GM18517 (cell line): ENCODE measurements around the gene ETNPPL.
"Not testable (repeated sequence)": the region's sequence is repeated elsewhere in the genome, so short reads cannot be mapped to it uniquely, and the experiment has no call there.

Experiments
- ATAC-seq: cut with Tn5 transposase; IDR thresholded peaks from one replicate; pipeline ENCODE4 v1.9.1; 2021; ENCODE audit warnings: mild to moderate bottlenecking, moderate library complexity; ENCODE audit not compliant: unreplicated experiment

Gene ETNPPL

GRCh38 chr4:108758498-108758897 lies 4.4 kb downstream of the ETNPPL start:
- ATAC-seq = no peak

GRCh38 chr4:108754327-108754726 lies 8.5 kb downstream of the ETNPPL start:
- no peak for ATAC-seq

- ATAC-seq = no peak
Measured at GRCh38 chr4:108751321-108751720, 11.5 kb downstream of the ETNPPL start.

GRCh38 chr4:108749119-108749518 lies 13.7 kb downstream of the ETNPPL start:
- no peak for ATAC-seq

GRCh38 chr4:108746511-108746910 lies 16.3 kb downstream of the ETNPPL start:
- no peak for ATAC-seq

- ATAC-seq = no peak
Measured at GRCh38 chr4:108744307-108744706, 18.5 kb downstream of the ETNPPL start.

- no peak for ATAC-seq
Measured at GRCh38 chr4:108742451-108743420, 20.1 kb downstream of the ETNPPL start.

GRCh38 chr4:108738003-108738706 lies 24.7 kb downstream of the ETNPPL start:
- no peak for ATAC-seq

GRCh38 chr4:108731006-108731405 lies 31.8 kb downstream of the ETNPPL start:
- ATAC-seq = no peak

- ATAC-seq = no peak
Measured at GRCh38 chr4:108730579-108730978, 32.3 kb downstream of the ETNPPL start.

GRCh38 chr4:108729731-108730130 lies 33.1 kb downstream of the ETNPPL start:
- ATAC-seq = no peak

GRCh38 chr4:108725457-108725856 lies 37.4 kb downstream of the ETNPPL start:
- no peak for ATAC-seq

- no peak for ATAC-seq
Measured at GRCh38 chr4:108717386-108717785, 45.5 kb downstream of the ETNPPL start.

- no peak for ATAC-seq
Measured at GRCh38 chr4:108716340-108716739, 46.5 kb downstream of the ETNPPL start.

GRCh38 chr4:108714880-108715279 lies 48.0 kb downstream of the ETNPPL start:
- no peak for ATAC-seq

- not testable (repeated sequence) for ATAC-seq
Measured at GRCh38 chr4:108710578-108710977, 52.3 kb downstream of the ETNPPL start.

GRCh38 chr4:108709722-108710121 lies 53.1 kb downstream of the ETNPPL start:
- ATAC-seq = no peak

- no peak for ATAC-seq
Measured at GRCh38 chr4:108709234-108709633, 53.6 kb downstream of the ETNPPL start.

GRCh38 chr4:108706289-108706688 lies 56.6 kb downstream of the ETNPPL start:
- ATAC-seq = no peak

- no peak for ATAC-seq
Measured at GRCh38 chr4:108703966-108704365, 58.9 kb downstream of the ETNPPL start.

- ATAC-seq = no peak
Measured at GRCh38 chr4:108703370-108703769, 59.5 kb downstream of the ETNPPL start.

- ATAC-seq = no peak
Measured at GRCh38 chr4:108702960-108703359, 59.9 kb downstream of the ETNPPL start.
